PC-9 (cell line): ENCODE results near the gene IGDCC3.

ENCODE experiments used
- CTCF ChIP-seq: fragments of 200-600 bp; sonication (generic); conservative IDR thresholded peaks from 2 replicates; pipeline ENCODE4 v1.6.1; 2017; ENCODE audit warnings: mixed run types, antibody characterized with exemption, mild to moderate bottlenecking, moderate library complexity
- EZH2 ChIP-seq: fragments of 200-600 bp; sonication (generic); IDR thresholded peaks from 2 replicates; pipeline ENCODE4 v1.8.0; 2017; ENCODE audit warnings: antibody characterized with exemption, low read depth

GRCh38 chr15:65405791-65406423 is 28.1 kb upstream of the IGDCC3 start:
- TF ChIP-seq CTCF (no peak), EZH2 (no peak)
